Transverse colon (tissue), 4 donors: ENCODE results near the gene ALDOA. TPM values are rescaled to one million over a fixed set of nuclear protein-coding genes. Genes with fewer than 3 reads are reported as not detected.

Experiments
- DNase-seq: peaks from one replicate; pipeline ENCODE4 v3.0.0-alpha.2; 2019
- H3K27ac ChIP-seq, 4 donors: fragments of 200-600 bp; sonication (generic); 2 replicates each; pipeline ENCODE4 v1.5.1; 2016 to 2018; ENCODE audit warnings: inconsistent platforms in 4 of 4
- H3K27me3 ChIP-seq: fragments of 200-600 bp; sonication (generic); 2 replicates; pipeline ENCODE4 v1.5.1; 2017; ENCODE audit warnings: inconsistent platforms
- H3K36me3 ChIP-seq, 4 donors: fragments of 200-600 bp; sonication (generic); 2 replicates each; pipeline ENCODE4 v1.5.1; 2017 to 2019; ENCODE audit warnings: inconsistent platforms in 4 of 4
- H3K4me1 ChIP-seq, 4 donors: fragments of 200-600 bp; sonication (generic); 2 replicates each; pipeline ENCODE4 v1.5.1; 2017 to 2020; ENCODE audit warnings: inconsistent platforms in 4 of 4
- H3K4me3 ChIP-seq, 4 donors: fragments of 200-600 bp; sonication (generic); 1 replicate in 1 of 4; 2 replicates in 3 of 4; pipeline versions ENCODE4 v1.5.1 to v1.6.1; 2017 to 2019; ENCODE audit warnings: inconsistent platforms in 4 of 4
- H3K9me3 ChIP-seq, 2 donors: fragments of 200-600 bp; sonication (generic); 2 replicates each; pipeline ENCODE4 v1.5.1; 2017 to 2019; ENCODE audit warnings: inconsistent platforms in 2 of 2
- CTCF ChIP-seq, 5 experiments: fragments of 200-600 bp in 3 of 5; fragments of 450-650 bp in 2 of 5; sonication (generic) in 3 of 5; IDR thresholded peaks; 1 replicate in 2 of 5; 2 replicates in 3 of 5; pipeline ENCODE4 v1.5.1; 2016 to 2017; ENCODE audit warnings: antibody characterized with exemption in 5 of 5, inconsistent platforms in 3 of 5, mild to moderate bottlenecking in 2 of 5, moderate library complexity in 1 of 5
- EP300 ChIP-seq: sonication (generic); formaldehyde crosslinking; IDR thresholded peaks from one replicate; pipeline ENCODE4 v1.6.1; 2017; ENCODE audit warnings: antibody characterized with exemption, low read depth
- POLR2A ChIP-seq: fragments of 450-650 bp; IDR thresholded peaks from one replicate; pipeline ENCODE4 v1.6.1; 2016; ENCODE audit warnings: antibody characterized with exemption, mild to moderate bottlenecking, moderate library complexity
- POLR2AphosphoS5 ChIP-seq, 3 donors: sonication (generic); formaldehyde crosslinking; IDR thresholded peaks; one replicate each; pipeline ENCODE4 v1.6.1; 2016; ENCODE audit warnings: antibody characterized with exemption in 3 of 3
- WGBS, 2 donors: methylation state at CpG; one replicate each; pipeline ENCODE4 v1.1.5; 2018; ENCODE audit warnings: low coverage in 1 of 2; 5-methylcytosine and 5-hydroxymethylcytosine counted together
- in situ Hi-C, 4 donors: fragments of 200-750 bp; cut with MboI; loops; one replicate each; pipeline versions ENCODE4 v1.15.0 to v1.15.1; 2017; ENCODE audit warnings: low sequenced_read_pairs in 3 of 4, low pct_ligation_motif_present in 1 of 4, low pct_unique_long_range_greater_than_20kb in 1 of 4
- intact Hi-C: fragments of 100-400 bp; cut with DNase I; formaldehyde crosslinking; loops from one replicate; pipeline ENCODE4 v1.15.1; 2023; ENCODE audit warnings: low total_unique reads
- total RNA-seq, 4 donors: library from RNA; depleted of rRNA; stranded (reverse); fragments of >200 nt; gene quantifications; one replicate each; pipeline ENCODE4 v1.1.0, GENCODE V29; 2016

The ALDOA gene
- total RNA-seq, 4 donors from 2014 or later: 778 to 1,392 (median 1,174) TPM

GRCh38 chr16:30064729-30065101 lies 845 bp upstream of the ALDOA start:
- in situ Hi-C loops: no loop called here
- DNase-seq: no peak
- TF ChIP-seq POLR2A (no peak), POLR2AphosphoS5 (IDR thresholded peaks at IDR 0.05) (peak in 1 of 3 donors; percentile 29)
- 0% methylated on average over 22 of the region's 25 CpGs; no CpG with 5 or more reads in 1 of the 2 donors for WGBS, 2 donors
- intact Hi-C loops: no loop called here
- Histone ChIP-seq H3K36me3 (peaks cover 3 to 25% (median 13%) of the 10 kb centered on the region in 4 donors), H3K4me1 (peaks cover 39 to 54% (median 47%) of the 10 kb centered on the region in 4 donors), H3K27ac (peak overlapping the region; percentile 91 to 99 (median 98)), H3K4me3 (peak overlapping the region; percentile 47 to 94 (median 82)), H3K27me3 (no peaks in the 10 kb centered on the region), H3K9me3 (no peaks in the 10 kb centered on the region)

GRCh38 chr16:30065943-30066760 lies 592 bp downstream of the ALDOA start:
- Histone ChIP-seq H3K27me3 (no peaks in the 10 kb centered on the region), H3K9me3 (no peaks in the 10 kb centered on the region), H3K4me3 (peak overlapping the region; percentile 74 to 94 (median 82)), H3K36me3 (peaks cover 3 to 39% (median 20%) of the 10 kb centered on the region in 4 donors), H3K27ac (peak overlapping the region; percentile 91 to 99 (median 98)), H3K4me1 (peaks cover 41 to 63% (median 54%) of the 10 kb centered on the region in 4 donors)
- TF ChIP-seq EP300 (no peak), CTCF (IDR thresholded peaks at IDR 0.05) (no peak), POLR2A (no peak), POLR2AphosphoS5 (IDR thresholded peaks at IDR 0.05) (no peak)
- intact Hi-C loops: no loop called here
- in situ Hi-C loops: no loop called here
- WGBS, 2 donors: 0 to 2% methylated on average over 16 to 27 of the region's 44 CpGs
- DNase-seq: peak; percentile 21

GRCh38 chr16:30066761-30067583 lies 1.4 kb downstream of the ALDOA start:
- TF ChIP-seq CTCF (IDR thresholded peaks at IDR 0.05) (no peak), POLR2A (peak; percentile 17), POLR2AphosphoS5 (IDR thresholded peaks at IDR 0.05) (peak in 2 of 3 donors; percentile 7 to 44), EP300 (no peak)
- intact Hi-C loops: no loop called here
- in situ Hi-C loops: no loop called here
- peak overlapping the region; percentile 74 to 94 (median 82) for H3K4me3 ChIP-seq
- 20 to 80% methylated on average over 1 to 21 of the region's 21 CpGs for WGBS, 2 donors
- no peaks in the 10 kb centered on the region for H3K27me3 ChIP-seq
- DNase-seq: peak; percentile 57
- peaks cover 3 to 47% (median 23%) of the 10 kb centered on the region in 4 donors for H3K36me3 ChIP-seq
- H3K4me1 ChIP-seq: peaks cover 41 to 63% (median 54%) of the 10 kb centered on the region in 4 donors
- H3K27ac ChIP-seq: peak overlapping the region; percentile 91 to 99 (median 98)
- no peaks in the 10 kb centered on the region for H3K9me3 ChIP-seq

- in situ Hi-C loops (no loop called here), intact Hi-C loops (no loop called here)
- H3K27ac ChIP-seq: peak overlapping the region; percentile 91 to 99 (median 98)
Measured at GRCh38 chr16:30067584-30067916, 2.0 kb downstream of the ALDOA start.

More at GRCh38 chr16:30067584-30067916, 2.0 kb downstream of the ALDOA start:
- H3K9me3 ChIP-seq: no peaks in the 10 kb centered on the region
- no peak for DNase-seq
- no peak for TF ChIP-seq POLR2A
- no peak for TF ChIP-seq EP300
- TF ChIP-seq POLR2AphosphoS5 (IDR thresholded peaks at IDR 0.05): no peak
- no peak for TF ChIP-seq CTCF (IDR thresholded peaks at IDR 0.05)
- H3K36me3 ChIP-seq: peaks cover 3 to 50% (median 23%) of the 10 kb centered on the region in 4 donors
- 67 to 71% methylated on average over 1 to 6 of the region's 6 CpGs for WGBS, 2 donors
- peaks cover 41 to 63% (median 54%) of the 10 kb centered on the region in 4 donors for H3K4me1 ChIP-seq
- H3K4me3 ChIP-seq: peak overlapping the region; percentile 74 to 94 (median 82)
- no peaks in the 10 kb centered on the region for H3K27me3 ChIP-seq
